Mucosa of descending colon (tissue), 3 donors: ENCODE data around the gene RPUSD3. TPM values are rescaled to one million over a fixed set of nuclear protein-coding genes. Genes with fewer than 3 reads are reported as not detected.
A peak's percentile ranks its signal among the peaks of the same experiment; 100 is the strongest.

ENCODE experiments used
- ATAC-seq: fragments of 200-7000 bp; cut with Tn5 transposase; one replicate; pipeline ENCODE4 v1.9.1; 2020; ENCODE audit warnings: mild to moderate bottlenecking, moderate library complexity
- DNase-seq, 3 donors: peaks; one replicate each; pipeline ENCODE4 v3.0.0-alpha.2; 2020
- H3K36me3 ChIP-seq: fragments of 200-600 bp; one replicate; pipeline ENCODE4 v1.8.0; 2021; ENCODE audit warnings: low read depth, mild to moderate bottlenecking
- H3K4me1 ChIP-seq: fragments of 200-600 bp; one replicate; pipeline ENCODE4 v1.8.0; 2021; ENCODE audit warnings: low read depth, mild to moderate bottlenecking
- H3K4me3 ChIP-seq: fragments of 200-600 bp; one replicate; pipeline ENCODE4 v1.8.0; 2021; ENCODE audit warnings: mild to moderate bottlenecking
- H3K9me3 ChIP-seq: fragments of 200-600 bp; one replicate; pipeline ENCODE4 v1.8.0; 2021; ENCODE audit warnings: mild to moderate bottlenecking
- intact Hi-C, 2 donors: fragments of 100-400 bp; cut with DNase I in 1 of 2; cut with micrococcal nuclease in 1 of 2; formaldehyde crosslinking; loops; one replicate each; pipeline versions ENCODE4 v1.11.0 to v1.11.1; 2022; cut with DNase I, micrococcal nuclease
- total RNA-seq, 3 donors: library from RNA; stranded (reverse); fragmentation: NEBNext Ultra II Directional in 2 of 3; extraction: Animal tissue kit (Norgen Biotek cat#: 25700) in 2 of 3; gene quantifications; one replicate each; pipeline versions ENCODE4 v1.2.1 to v1.2.4, GENCODE V29; 2021 to 2023
- TF ChIP-seq, protein P1 (sequence below): fragments of 200-600 bp; IDR thresholded peaks from one replicate; pipeline ENCODE4 v1.8.0; 2022; ENCODE audit warnings: antibody characterized with exemption, mild to moderate bottlenecking
- donor health status: DM: no; HTN: no; CAD: no; lungs with moderate emphysema.
- donor health status: DM: no; HTN: no; CAD: no.
- donor health status: DM: no; HTN: yes; CAD: no.

Gene RPUSD3
- total RNA-seq, 3 donors from 2014 or later = 26.1 to 35.6 (median 28.6) TPM

DNA sequence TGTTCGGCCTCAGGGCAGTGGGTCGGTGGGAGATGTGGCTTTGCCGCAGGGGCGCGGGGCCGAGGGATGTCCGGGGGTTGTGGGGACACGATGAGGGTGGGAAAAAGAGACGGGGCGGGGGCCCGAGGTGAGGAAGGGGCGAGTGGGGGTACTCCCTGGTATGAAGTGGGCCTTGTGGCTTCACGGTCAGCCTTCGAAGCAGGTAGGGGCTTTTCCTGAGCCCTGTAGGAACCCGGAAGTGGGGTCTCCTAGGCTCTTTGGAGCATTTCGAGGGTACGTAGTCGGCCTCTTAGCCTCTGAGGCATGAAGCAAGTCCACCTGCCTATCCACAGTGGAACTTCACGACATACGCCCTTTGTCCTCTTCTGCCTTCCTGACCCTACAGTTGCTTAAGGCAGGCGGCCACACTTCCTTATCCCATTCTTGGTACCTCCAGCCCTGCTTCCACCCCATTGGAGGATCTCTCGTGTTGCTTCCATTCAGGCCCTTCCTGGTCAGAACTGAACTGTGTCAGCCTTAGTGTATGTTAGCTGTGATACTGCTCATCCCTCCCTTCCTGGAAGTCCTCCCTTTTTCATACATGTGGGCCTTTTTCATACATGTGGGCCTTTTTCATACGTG lies 50.5 kb downstream of the RPUSD3 start:
- Histone ChIP-seq H3K4me3 (peak overlapping the region; percentile 98), H3K4me1 (peaks cover 9% of the 10 kb centered on the region), H3K36me3 (peaks cover 9% of the 10 kb centered on the region), H3K9me3 (no peaks in the 10 kb centered on the region)
- peak in 1 of 3 donors; percentile 59 for DNase-seq
- intact Hi-C loops = no loop called here
- ATAC-seq = peak; percentile 60
- TF ChIP-seq, protein P1, sequence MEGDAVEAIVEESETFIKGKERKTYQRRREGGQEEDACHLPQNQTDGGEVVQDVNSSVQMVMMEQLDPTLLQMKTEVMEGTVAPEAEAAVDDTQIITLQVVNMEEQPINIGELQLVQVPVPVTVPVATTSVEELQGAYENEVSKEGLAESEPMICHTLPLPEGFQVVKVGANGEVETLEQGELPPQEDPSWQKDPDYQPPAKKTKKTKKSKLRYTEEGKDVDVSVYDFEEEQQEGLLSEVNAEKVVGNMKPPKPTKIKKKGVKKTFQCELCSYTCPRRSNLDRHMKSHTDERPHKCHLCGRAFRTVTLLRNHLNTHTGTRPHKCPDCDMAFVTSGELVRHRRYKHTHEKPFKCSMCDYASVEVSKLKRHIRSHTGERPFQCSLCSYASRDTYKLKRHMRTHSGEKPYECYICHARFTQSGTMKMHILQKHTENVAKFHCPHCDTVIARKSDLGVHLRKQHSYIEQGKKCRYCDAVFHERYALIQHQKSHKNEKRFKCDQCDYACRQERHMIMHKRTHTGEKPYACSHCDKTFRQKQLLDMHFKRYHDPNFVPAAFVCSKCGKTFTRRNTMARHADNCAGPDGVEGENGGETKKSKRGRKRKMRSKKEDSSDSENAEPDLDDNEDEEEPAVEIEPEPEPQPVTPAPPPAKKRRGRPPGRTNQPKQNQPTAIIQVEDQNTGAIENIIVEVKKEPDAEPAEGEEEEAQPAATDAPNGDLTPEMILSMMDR = no peak

DNA sequence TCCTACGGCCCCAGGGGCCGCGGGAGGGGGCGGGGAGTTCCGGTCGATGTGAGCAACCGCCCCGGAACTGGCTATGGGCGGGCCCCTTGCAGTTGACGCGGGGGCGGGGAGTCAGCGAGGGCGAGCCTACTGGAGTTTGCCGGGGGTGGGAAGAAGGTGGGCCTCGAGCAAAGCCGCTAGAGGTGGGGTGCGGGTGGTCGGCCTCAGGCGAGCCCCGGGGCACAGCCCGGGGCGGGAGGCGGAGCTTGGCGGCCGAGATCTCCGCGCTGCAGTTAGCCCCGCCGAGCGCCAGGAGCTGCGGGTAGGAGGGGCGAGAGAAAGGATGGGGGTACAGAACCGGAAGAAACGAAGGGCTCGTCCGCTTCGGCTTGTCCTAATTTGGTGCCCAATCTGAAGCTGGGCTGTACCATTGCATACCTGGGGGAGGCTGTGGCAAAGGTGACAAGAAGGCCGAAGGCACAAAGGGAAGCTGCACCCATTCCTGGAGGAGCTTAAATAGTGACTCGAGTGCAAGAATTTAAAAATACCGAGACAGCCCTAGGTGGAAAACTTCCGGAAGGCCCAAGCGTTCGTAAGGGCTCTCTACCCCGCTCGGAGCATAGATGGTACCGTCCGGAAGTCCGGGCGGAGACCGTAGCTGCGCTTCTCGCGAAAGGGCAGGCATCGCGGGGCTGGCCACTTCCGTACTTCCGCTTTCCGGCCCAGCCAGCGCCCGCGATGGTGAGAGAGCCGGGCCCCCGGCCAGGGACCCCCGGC lies 51.2 kb downstream of the RPUSD3 start, which contains the start of the genes ARPC4 and TADA3:
Gene ARPC4 (plus strand): TSS at position 678 of the 756 bp plus-strand sequence. CDS start 40 bp downstream, at position 718.
Gene TADA3 (minus strand): TSS at position 69 of the 756 bp plus-strand sequence. CDS start 1,007 bp downstream, outside the sequence.
- ATAC-seq (peak; percentile 93), DNase-seq (peak; percentile 95 to 96 (median 96))
- intact Hi-C loops = no loop called here
- Histone ChIP-seq H3K36me3 (peaks cover 2% of the 10 kb centered on the region), H3K4me1 (peaks cover 9% of the 10 kb centered on the region), H3K9me3 (no peaks in the 10 kb centered on the region), H3K4me3 (peak within 1 kb of the TSS; percentile 98)
- TF ChIP-seq, protein P1 = no peak

DNA sequence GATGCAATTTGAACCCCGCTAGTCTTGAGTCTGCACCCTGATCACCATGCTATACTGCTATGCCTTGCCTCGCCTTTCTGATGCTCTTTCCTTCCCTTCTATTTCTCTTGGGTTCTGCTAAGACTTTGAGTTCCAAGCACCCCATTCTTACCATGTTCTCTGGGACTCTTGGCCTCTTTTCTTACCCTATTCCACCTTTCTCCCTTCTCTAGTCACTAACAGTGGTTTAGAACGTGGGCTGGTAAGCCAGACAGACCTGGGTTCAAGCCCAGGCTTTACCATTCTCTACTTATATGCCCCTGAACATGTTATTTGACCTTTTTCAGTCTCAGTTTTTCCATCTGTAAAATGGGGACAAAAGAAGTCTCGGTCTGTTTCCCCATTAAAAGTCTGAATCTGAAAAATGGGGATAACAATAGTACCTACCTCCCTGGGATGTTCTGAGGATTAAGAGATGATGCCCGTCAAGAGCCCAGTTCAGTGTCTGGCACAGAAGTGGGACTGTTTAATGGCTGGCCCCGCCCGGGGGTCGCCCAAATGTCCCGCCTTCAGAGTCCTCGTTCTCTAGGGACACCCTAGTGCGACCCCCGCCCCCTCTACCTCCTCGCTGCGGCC lies 51.9 kb downstream of the RPUSD3 start:
- Histone ChIP-seq H3K4me3 (peak overlapping the region; percentile 98), H3K36me3 (no peaks in the 10 kb centered on the region), H3K4me1 (peaks cover 9% of the 10 kb centered on the region), H3K9me3 (no peaks in the 10 kb centered on the region)
- TF ChIP-seq, protein P1 = no peak
- ATAC-seq (peak; percentile 0), DNase-seq (no peak)
- intact Hi-C loops = no loop called here

DNA sequence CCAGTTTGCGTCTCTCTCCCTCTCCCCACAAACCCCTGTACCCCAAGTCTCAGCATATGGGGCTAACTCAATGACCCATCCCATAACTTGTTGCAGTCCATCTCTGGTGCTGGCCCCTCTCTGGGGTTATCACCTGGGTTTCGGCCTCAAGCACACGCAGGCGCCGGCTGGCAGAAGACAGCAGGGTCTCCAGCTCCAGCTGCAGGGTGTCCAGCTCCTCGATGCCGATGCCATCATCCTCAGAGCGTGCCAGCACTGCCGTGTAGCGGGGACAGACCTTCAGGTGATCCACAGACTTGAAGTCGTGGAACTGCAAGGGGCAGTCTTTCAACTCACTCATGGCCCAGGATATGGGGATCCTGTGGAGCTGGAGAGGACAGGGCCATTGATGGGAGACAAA lies 52.7 kb downstream of the RPUSD3 start:
- Histone ChIP-seq H3K4me1 (peaks cover 9% of the 10 kb centered on the region), H3K36me3 (no peaks in the 10 kb centered on the region), H3K9me3 (no peaks in the 10 kb centered on the region), H3K4me3 (no peak overlapping the region)
- ATAC-seq = no peak
- TF ChIP-seq, protein P1 = no peak
- DNase-seq = no peak
- intact Hi-C loops = no loop called here

Other genes starting within 250 kb of the RPUSD3 start
- 10 to 100 TPM; 35.3 to 43.3 (median 36.5) TPM for gene MTMR14, start 194.5 kb downstream of the RPUSD3 start, total RNA-seq
- under 1 TPM in 1 of 3 donors, not detected in 2; 0.70 TPM for gene CPNE9, start 140.2 kb downstream of the RPUSD3 start, total RNA-seq
- 10 to 100 TPM; 14.3 to 23.7 (median 15.6) TPM for gene BRPF1, start 112.3 kb downstream of the RPUSD3 start, total RNA-seq
- 10 to 100 TPM; 23.3 to 33.0 (median 28.6) TPM for gene OGG1, start 94.1 kb downstream of the RPUSD3 start, total RNA-seq
- gene CAMK1, start 74.1 kb downstream of the RPUSD3 start, total RNA-seq = 10 to 100 TPM in 2 of 3 donors, 1 to 10 TPM in 1; 5.7 to 35.8 (median 10.1) TPM
- gene TADA3, start 51.5 kb downstream of the RPUSD3 start, total RNA-seq = 10 to 100 TPM; 63.0 to 66.1 (median 63.2) TPM
- gene ARPC4, start 50.9 kb downstream of the RPUSD3 start, total RNA-seq = 100 to 1,000 TPM; 154 to 219 (median 212) TPM
- gene TTLL3, start 33.7 kb downstream of the RPUSD3 start, total RNA-seq = 10 to 100 TPM; 37.0 to 63.9 (median 47.7) TPM
- gene CIDEC, start 36.2 kb upstream of the RPUSD3 start, total RNA-seq = 10 to 100 TPM; 10.4 to 49.0 (median 14.9) TPM
- gene JAGN1, start 46.6 kb upstream of the RPUSD3 start, total RNA-seq = 10 to 100 TPM; 29.6 to 41.5 (median 36.6) TPM
- gene IL17RE, start 58.8 kb upstream of the RPUSD3 start, total RNA-seq = 100 to 1,000 TPM in 1 of 3 donors, 10 to 100 TPM in 2; 41.8 to 116 (median 82.8) TPM
- gene IL17RC, start 73.1 kb upstream of the RPUSD3 start, total RNA-seq = 10 to 100 TPM; 36.1 to 45.6 (median 44.0) TPM
- gene CRELD1, start 89.8 kb upstream of the RPUSD3 start, total RNA-seq = 10 to 100 TPM; 16.7 to 54.1 (median 29.3) TPM
- gene PRRT3, start 108.4 kb upstream of the RPUSD3 start, total RNA-seq = 1 to 10 TPM; 1.0 to 1.8 (median 1.2) TPM
- 10 to 100 TPM; 61.2 to 75.5 (median 74.6) TPM for gene EMC3, start 142.8 kb upstream of the RPUSD3 start, total RNA-seq
- 10 to 100 TPM in 1 of 3 donors, 1 to 10 TPM in 2; 3.8 to 12.9 (median 5.4) TPM for gene FANCD2, start 182.4 kb upstream of the RPUSD3 start, total RNA-seq